Smooth muscle cell (in vitro differentiated cells): ENCODE measurements around the gene CACNA2D3. TPM values are rescaled to one million over a fixed set of nuclear protein-coding genes. Genes with fewer than 3 reads are reported as not detected.

Experiments
- DNase-seq: peaks from one replicate; lab custom pipeline; 2025; ENCODE audit not compliant: unreplicated experiment; lab: John Stamatoyannopoulos, UW
- H2AFZ ChIP-seq: fragments of 200-600 bp; sonication (generic); 2 replicates; pipeline ENCODE4 v1.6.0; 2016; ENCODE audit warnings: antibody characterized with exemption, low read depth, mild to moderate bottlenecking
- H3F3A ChIP-seq: fragments of 200-600 bp; sonication (generic); 2 replicates; pipeline ENCODE4 v1.6.0; 2017; ENCODE audit warnings: antibody characterized with exemption, low read depth
- H3K27ac ChIP-seq: fragments of 200-600 bp; sonication (generic); 2 replicates; pipeline ENCODE4 v1.5.1; 2016; ENCODE audit warnings: low read depth, mild to moderate bottlenecking
- H3K27me3 ChIP-seq: fragments of 200-600 bp; sonication (generic); 2 replicates; pipeline ENCODE4 v1.6.1; 2016; ENCODE audit warnings: low read depth, mild to moderate bottlenecking
- H3K36me3 ChIP-seq: fragments of 200-600 bp; sonication (generic); 2 replicates; pipeline ENCODE4 v1.5.1; 2016; ENCODE audit warnings: low read depth
- H3K4me1 ChIP-seq: fragments of 200-600 bp; sonication (generic); 2 replicates; pipeline ENCODE4 v1.5.1; 2016; ENCODE audit warnings: low read depth
- H3K4me2 ChIP-seq: fragments of 200-600 bp; sonication (generic); 2 replicates; pipeline ENCODE4 v1.6.0; 2016; ENCODE audit warnings: mild to moderate bottlenecking
- H3K4me3 ChIP-seq: fragments of 200-600 bp; sonication (generic); 2 replicates; pipeline ENCODE4 v1.5.1; 2016; ENCODE audit warnings: mild to moderate bottlenecking
- H3K79me2 ChIP-seq: fragments of 200-600 bp; sonication (generic); 2 replicates; pipeline ENCODE4 v1.6.0; 2016; ENCODE audit warnings: low read depth, mild to moderate bottlenecking
- H3K9ac ChIP-seq: fragments of 200-600 bp; sonication (generic); 2 replicates; pipeline ENCODE4 v1.6.0; 2016; ENCODE audit warnings: low read depth
- H3K9me3 ChIP-seq: fragments of 200-600 bp; sonication (generic); replicated peaks from 2 replicates; pipeline ENCODE4 v1.5.1; 2016; ENCODE audit warnings: low read depth
- H4K20me1 ChIP-seq: fragments of 200-600 bp; sonication (generic); 2 replicates; pipeline ENCODE4 v1.6.0; 2016; ENCODE audit warnings: low read depth
- CTCF ChIP-seq: fragments of 200-600 bp; sonication (generic); IDR thresholded peaks from 2 replicates; pipeline ENCODE4 v1.5.1; 2017; ENCODE audit warnings: borderline replicate concordance, mild to moderate bottlenecking, antibody characterized with exemption; ENCODE audit not compliant: insufficient read depth, poor library complexity, severe bottlenecking
- WGBS: methylation state at CpG from one replicate; pipeline ENCODE4 v1.1.7; 2016; ENCODE audit warnings: low lambda C conversion rate; 5-methylcytosine and 5-hydroxymethylcytosine counted together
- polyA plus RNA-seq: library from polyadenylated mRNA; unstranded; fragments of >200 nt; fragmentation: Nextera tagmentation; extraction: Ambion mirVana; gene quantifications from 2 replicates; pipeline ENCODE4 v1.2.1, GENCODE V29; 2016
- total RNA-seq: library from RNA; depleted of rRNA; stranded (reverse); fragments of >200 nt; gene quantifications from 2 replicates; pipeline ENCODE4 v1.2.3, GENCODE V29; 2014

The CACNA2D3 gene
- total and polyA plus RNA-seq, 2 experiments from 2014 or later, result 0.15 to 0.90 TPM

GRCh38 chr3:54427501-54427900 is 305.1 kb downstream of the CACNA2D3 start:
- no peaks in the 10 kb centered on the region for H3K36me3 ChIP-seq
- DNase-seq, result no peak
- no peaks in the 10 kb centered on the region for H3F3A ChIP-seq
- H3K9me3 ChIP-seq, result no peaks in the 10 kb centered on the region
- no peaks in the 10 kb centered on the region for H3K79me2 ChIP-seq
- no peak for TF ChIP-seq CTCF
- H2AFZ ChIP-seq, result no peak overlapping the region
- H4K20me1 ChIP-seq, result no peaks in the 10 kb centered on the region
- H3K4me3 ChIP-seq, result no peak overlapping the region
- peak overlapping the region; percentile 80 for H3K27ac ChIP-seq
- WGBS, result 78% methylated on average over 2 of the region's 2 CpGs
- H3K9ac ChIP-seq, result peak overlapping the region; percentile 23
- peaks cover 3% of the 10 kb centered on the region for H3K27me3 ChIP-seq
- H3K4me1 ChIP-seq, result peaks cover 6% of the 10 kb centered on the region
- no peak overlapping the region for H3K4me2 ChIP-seq

GRCh38 chr3:54427941-54428871 is 305.9 kb downstream of the CACNA2D3 start:
- H4K20me1 ChIP-seq, result no peaks in the 10 kb centered on the region
- no peaks in the 10 kb centered on the region for H3K79me2 ChIP-seq
- H3K4me3 ChIP-seq, result no peak overlapping the region
- peak overlapping the region; percentile 80 for H3K27ac ChIP-seq
- no peak overlapping the region for H3K4me2 ChIP-seq
- H3F3A ChIP-seq, result no peaks in the 10 kb centered on the region
- DNase-seq, result no peak
- H3K36me3 ChIP-seq, result no peaks in the 10 kb centered on the region
- H3K9ac ChIP-seq, result peak overlapping the region; percentile 23
- peaks cover 3% of the 10 kb centered on the region for H3K27me3 ChIP-seq
- H3K9me3 ChIP-seq, result no peaks in the 10 kb centered on the region
- TF ChIP-seq CTCF, result peak; percentile 92
- peaks cover 6% of the 10 kb centered on the region for H3K4me1 ChIP-seq
- 45% methylated on average over 9 of the region's 9 CpGs for WGBS
- H2AFZ ChIP-seq, result no peak overlapping the region

GRCh38 chr3:54432975-54433374 is 310.6 kb downstream of the CACNA2D3 start:
- Histone ChIP-seq H4K20me1 (no peaks in the 10 kb centered on the region), H3K79me2 (no peaks in the 10 kb centered on the region), H3K27me3 (peaks cover 3% of the 10 kb centered on the region), H2AFZ (no peak overlapping the region), H3K4me3 (no peak overlapping the region), H3K4me2 (no peak overlapping the region), H3F3A (no peaks in the 10 kb centered on the region), H3K4me1 (peaks cover 3% of the 10 kb centered on the region), H3K9ac (no peak overlapping the region), H3K36me3 (no peaks in the 10 kb centered on the region), H3K9me3 (no peaks in the 10 kb centered on the region), H3K27ac (no peak overlapping the region)
- no peak for TF ChIP-seq CTCF
- no peak for DNase-seq
- 100% methylated on average over 1 of the region's 1 CpG for WGBS
